SK-N-SH treated with all-trans-retinoic acid at 6 μM for 48 hours (cell line): Measurements from ENCODE around the gene NPRL2.

ENCODE experiments used
- ARNTL ChIP-seq: fragments of 450-650 bp; formaldehyde crosslinking; IDR thresholded peaks from 2 replicates; pipeline ENCODE4 v1.5.0; 2020; ENCODE audit warnings: low read depth, mild to moderate bottlenecking, moderate library complexity, borderline replicate concordance
- CREB5 ChIP-seq: fragments of 250-450 bp; sonication (Bioruptor Pico); IDR thresholded peaks from 2 replicates; pipeline ENCODE4 v1.5.1; 2020; ENCODE audit warnings: low read depth, mild to moderate bottlenecking, moderate library complexity
- ESRRG ChIP-seq: fragments of 250-450 bp; sonication (Bioruptor Pico); IDR thresholded peaks from 2 replicates; pipeline ENCODE4 v1.6.1; 2021; ENCODE audit warnings: mild to moderate bottlenecking
- OSR1 ChIP-seq: fragments of 250-450 bp; sonication (Bioruptor Pico); IDR thresholded peaks from 2 replicates; pipeline ENCODE4 v1.8.0; 2022; ENCODE audit warnings: moderate library complexity, mild to moderate bottlenecking, inconsistent platforms
- PATZ1 ChIP-seq: fragments of 250-450 bp; sonication (Bioruptor Pico); IDR thresholded peaks from 2 replicates; pipeline ENCODE4 v1.8.0; 2020; ENCODE audit warnings: mild to moderate bottlenecking, moderate library complexity, borderline replicate concordance
- RARB ChIP-seq: fragments of 250-450 bp; sonication (Bioruptor Pico); IDR thresholded peaks from 2 replicates; pipeline ENCODE4 v1.8.0; 2021; ENCODE audit warnings: mild to moderate bottlenecking, moderate library complexity
- TCF4 ChIP-seq: fragments of 250-450 bp; sonication (Bioruptor Pico); IDR thresholded peaks from 2 replicates; pipeline ENCODE4 v1.8.0; 2021; ENCODE audit warnings: mild to moderate bottlenecking, moderate library complexity, borderline replicate concordance
- ZC3H10 ChIP-seq: fragments of 250-450 bp; sonication (Bioruptor Pico); IDR thresholded peaks from 2 replicates; pipeline ENCODE4 v1.5.1; 2021; ENCODE audit warnings: mild to moderate bottlenecking, moderate library complexity
- ZFP3 ChIP-seq: fragments of 250-450 bp; sonication (Bioruptor Pico); IDR thresholded peaks from 2 replicates; pipeline ENCODE4 v1.5.0; 2020; ENCODE audit warnings: mild to moderate bottlenecking, moderate library complexity
- ZNF8 ChIP-seq: fragments of 450-650 bp; formaldehyde crosslinking; IDR thresholded peaks from 2 replicates; pipeline ENCODE4 v1.5.0; 2020; ENCODE audit warnings: mild to moderate bottlenecking, moderate library complexity

GRCh38 chr3:50356553-50356952 lies 6.0 kb upstream of the NPRL2 start:
- TF ChIP-seq RARB (CRISPR knock-in tag) = no peak
- no peak for TF ChIP-seq ZC3H10 (CRISPR knock-in tag)
- no peak for TF ChIP-seq CREB5 (CRISPR knock-in tag)
- no peak for TF ChIP-seq ESRRG (CRISPR knock-in tag)
- TF ChIP-seq ARNTL (CRISPR knock-in tag) = no peak
- no peak for TF ChIP-seq PATZ1 (CRISPR knock-in tag)
- TF ChIP-seq ZNF8 (CRISPR knock-in tag) = no peak
- TF ChIP-seq TCF4 (CRISPR knock-in tag) = no peak
- TF ChIP-seq ZFP3 = no peak
- no peak for TF ChIP-seq OSR1 (CRISPR knock-in tag)
